Measurements from ENCODE around the gene TOM1.

Gene TOM1

GRCh38 chr22:35319244-35319985 is 19.7 kb downstream of the TOM1 start:
- DNase-seq (ENCODE audit: low read depth), result no peak

GRCh38 chr22:35322126-35322525 is 22.4 kb downstream of the TOM1 start:
- no peak overlapping the region for H3K4me3 ChIP-seq (ENCODE audit: low read depth, low read length)
- DNase-seq (ENCODE audit: low read depth), result no peak

More at GRCh38 chr22:35319244-35319985, 19.7 kb downstream of the TOM1 start:
- no peak overlapping the region for H3K4me3 ChIP-seq (ENCODE audit: low read depth, low read length)

GRCh38 chr22:35322893-35323292 is 23.2 kb downstream of the TOM1 start:
- DNase-seq (ENCODE audit: low read depth), result no peak
- H3K4me3 ChIP-seq (ENCODE audit: low read depth, low read length), result no peak overlapping the region

GRCh38 chr22:35323305-35323704 is 23.6 kb downstream of the TOM1 start:
- DNase-seq (ENCODE audit: low read depth), result no peak

GRCh38 chr22:35324067-35324466 is 24.4 kb downstream of the TOM1 start:
- DNase-seq (ENCODE audit: low read depth), result no peak
- H3K4me3 ChIP-seq (ENCODE audit: low read depth, low read length), result no peak overlapping the region

More at GRCh38 chr22:35323305-35323704, 23.6 kb downstream of the TOM1 start:
- H3K4me3 ChIP-seq (ENCODE audit: low read depth, low read length), result no peak overlapping the region

GRCh38 chr22:35324762-35325161 is 25.1 kb downstream of the TOM1 start:
- no peak for DNase-seq (ENCODE audit: low read depth)
- H3K4me3 ChIP-seq (ENCODE audit: low read depth, low read length), result no peak overlapping the region

- DNase-seq (ENCODE audit: low read depth), result no peak
- H3K4me3 ChIP-seq (ENCODE audit: low read depth, low read length), result no peak overlapping the region
Measured at GRCh38 chr22:35325209-35325608, 25.5 kb downstream of the TOM1 start.

GRCh38 chr22:35326854-35327562 is 27.3 kb downstream of the TOM1 start:
- DNase-seq (ENCODE audit: low read depth), result no peak
- no peak overlapping the region for H3K4me3 ChIP-seq (ENCODE audit: low read depth, low read length)

- no peak for DNase-seq (ENCODE audit: low read depth)
- no peak overlapping the region for H3K4me3 ChIP-seq (ENCODE audit: low read depth, low read length)
Measured at GRCh38 chr22:35327690-35328471, 28.2 kb downstream of the TOM1 start.

- no peak overlapping the region for H3K4me3 ChIP-seq (ENCODE audit: low read depth, low read length)
- DNase-seq (ENCODE audit: low read depth), result no peak
Measured at GRCh38 chr22:35328472-35328885, 28.8 kb downstream of the TOM1 start.

- no peak overlapping the region for H3K4me3 ChIP-seq (ENCODE audit: low read depth, low read length)
- DNase-seq (ENCODE audit: low read depth), result no peak
Measured at GRCh38 chr22:35329114-35329847, 29.6 kb downstream of the TOM1 start.

- no peak overlapping the region for H3K4me3 ChIP-seq (ENCODE audit: low read depth, low read length)
- DNase-seq (ENCODE audit: low read depth), result peak; percentile 41
Measured at GRCh38 chr22:35330258-35330861, 30.7 kb downstream of the TOM1 start.

GRCh38 chr22:35332278-35332677 is 32.6 kb downstream of the TOM1 start:
- DNase-seq (ENCODE audit: low read depth), result no peak
- H3K4me3 ChIP-seq (ENCODE audit: low read depth, low read length), result no peak overlapping the region

- no peak for DNase-seq (ENCODE audit: low read depth)
- H3K4me3 ChIP-seq (ENCODE audit: low read depth, low read length), result no peak overlapping the region
Measured at GRCh38 chr22:35333220-35333619, 33.5 kb downstream of the TOM1 start.

- DNase-seq (ENCODE audit: low read depth), result no peak
- no peak overlapping the region for H3K4me3 ChIP-seq (ENCODE audit: low read depth, low read length)
Measured at GRCh38 chr22:35334004-35334403, 34.3 kb downstream of the TOM1 start.

GRCh38 chr22:35335468-35335867 is 35.8 kb downstream of the TOM1 start:
- H3K4me3 ChIP-seq (ENCODE audit: low read depth, low read length), result no peak overlapping the region
- no peak for DNase-seq (ENCODE audit: low read depth)

GRCh38 chr22:35335936-35336781 is 36.5 kb downstream of the TOM1 start:
- no peak for DNase-seq (ENCODE audit: low read depth)
- no peak overlapping the region for H3K4me3 ChIP-seq (ENCODE audit: low read depth, low read length)

- DNase-seq (ENCODE audit: low read depth), result no peak
- no peak overlapping the region for H3K4me3 ChIP-seq (ENCODE audit: low read depth, low read length)
Measured at GRCh38 chr22:35337932-35338331, 38.2 kb downstream of the TOM1 start.

Data from skeletal muscle cell (primary cell).